NB4 (cell line): ENCODE results near the gene CRB1.

ENCODE experiments used
- CTCF ChIP-seq: IDR thresholded peaks from one replicate; pipeline ENCODE4 v1.5.1; 2012; ENCODE audit warnings: low read depth, low read length
- MAX ChIP-seq: IDR thresholded peaks from 2 replicates; pipeline ENCODE4 v1.6.1; 2011; ENCODE audit warnings: low read depth, low read length
- POLR2A ChIP-seq: IDR thresholded peaks from 2 replicates; pipeline ENCODE4 v1.6.1; 2011; ENCODE audit warnings: mild to moderate bottlenecking; ENCODE audit not compliant: insufficient read length; ENCODE audit errors: extremely low read depth

- TF ChIP-seq CTCF, result no peak
- TF ChIP-seq POLR2A, result no peak
- TF ChIP-seq MAX, result no peak
Measured at GRCh38 chr1:197424380-197424779, 156.3 kb downstream of the CRB1 start.
